K562 (cell line): ENCODE measurements around the gene CTRB1. TPM values are rescaled to one million over a fixed set of nuclear protein-coding genes. Genes with fewer than 3 reads are reported as not detected.

ENCODE experiments used
- ATAC-seq: fragments of 200-7000 bp; cut with Tn5 transposase; 3 replicates; pipeline ENCODE4 v1.9.1; 2020; ENCODE audit warnings: moderate library complexity
- BruUV-seq: library from RNA; stranded (reverse); fragments of 400-500 nt; replicated peaks from 2 replicates; lab custom pipeline; 2021; lab: Mats Ljungman, UMichigan
- CTCF ChIA-PET: fragments of 300-600 bp; formaldehyde crosslinking; extraction: SDS; loops from one replicate; lab custom pipeline; 2021; ENCODE audit warnings: low intra/inter-chr PET ratio; lab: Yijun Ruan, JAX
- POLR2A ChIA-PET: fragments of 300-600, 350-650 bp; sonication (Branson Sonifier 250); formaldehyde crosslinking; extraction: SDS; loops from one replicate; lab custom pipeline; 2021; ENCODE audit warnings: antibody characterized with exemption, inconsistent platforms; lab: Yijun Ruan, JAX
- DNase-seq, 4 experiments: peaks; one replicate each; pipeline versions ENCODE4 v3.0.0 to v3.0.0-alpha.2; 2011 to 2018; ENCODE audit warnings: low spot score in 3 of 4, mixed read lengths in 3 of 4; ENCODE audit errors: extremely low read depth in 1 of 4
- FAIRE-seq: peaks from 2 replicates; lab custom pipeline; 2011; peaks lifted over from hg19 to GRCh38; lab: Jason Lieb, UNC
- H2AFZ ChIP-seq: 2 replicates; pipeline ENCODE4 v1.6.0; 2011; ENCODE audit warnings: low read depth, low read length, control low read depth, inconsistent platforms
- H3K27ac ChIP-seq: fragments of 200-600 bp; 3 replicates; pipeline ENCODE4 v1.8.0; 2011; ENCODE audit warnings: low read depth, mild to moderate bottlenecking, control low read depth, inconsistent platforms, low read length, moderate library complexity, mixed read lengths; ENCODE audit errors: extremely low read depth
- H3K27me3 ChIP-seq, 2 experiments: fragments of 300-600 bp in 1 of 2; 2 replicates in 1 of 2; 3 replicates in 1 of 2; pipeline versions ENCODE4 v1.6.0 to v1.8.0; 2011; ENCODE audit warnings: inconsistent platforms in 2 of 2, low read length in 2 of 2, mild to moderate bottlenecking in 1 of 2, mixed read lengths in 1 of 2, moderate library complexity in 1 of 2; ENCODE audit not compliant: control insufficient read depth in 2 of 2, insufficient read depth in 2 of 2
- H3K36me3 ChIP-seq: fragments of 300-600 bp; 3 replicates; pipeline ENCODE4 v1.8.0; 2011; ENCODE audit warnings: mild to moderate bottlenecking, low read length, inconsistent platforms; ENCODE audit not compliant: control insufficient read depth, insufficient read depth
- H3K4me1 ChIP-seq, 2 experiments: fragments of 200-600 bp in 1 of 2; replicated peaks in 1 of 2; 2 replicates in 1 of 2; 3 replicates in 1 of 2; pipeline versions ENCODE4 v1.5.1 to v1.8.0; 2011; ENCODE audit warnings: inconsistent platforms in 2 of 2, low read length in 2 of 2, mild to moderate bottlenecking in 1 of 2, mixed read lengths in 1 of 2, moderate library complexity in 1 of 2; ENCODE audit not compliant: control insufficient read depth in 2 of 2, insufficient read depth in 2 of 2
- H3K4me2 ChIP-seq: 2 replicates; pipeline ENCODE4 v1.6.1; 2011; ENCODE audit warnings: low read length, control low read depth, inconsistent platforms, mixed read lengths; ENCODE audit not compliant: insufficient read depth
- H3K4me3 ChIP-seq: fragments of 200-600 bp; sonication (generic), shearing (Covaris generic); 2 replicates; pipeline ENCODE4 v1.5.1; 2016; ENCODE audit warnings: control low read depth, inconsistent platforms
- H3K79me2 ChIP-seq: fragments of 200-600 bp; 3 replicates; pipeline ENCODE4 v1.8.0; 2011; ENCODE audit warnings: low read length, inconsistent platforms; ENCODE audit not compliant: control insufficient read depth, insufficient read depth
- H3K9ac ChIP-seq, 2 experiments: 2 replicates each; pipeline versions ENCODE4 v1.6.0 to v1.6.1; 2011; ENCODE audit warnings: low read depth in 2 of 2, low read length in 2 of 2, control low read depth in 1 of 2, inconsistent platforms in 1 of 2, mild to moderate bottlenecking in 1 of 2, mixed read lengths in 1 of 2; ENCODE audit not compliant: insufficient read depth in 1 of 2
- H3K9me1 ChIP-seq: one replicate; pipeline ENCODE4 v1.6.0; 2011; ENCODE audit warnings: inconsistent platforms, mild to moderate bottlenecking, low read length, moderate library complexity; ENCODE audit not compliant: control insufficient read depth, insufficient read depth
- H3K9me3 ChIP-seq: replicated peaks from 2 replicates; pipeline ENCODE4 v1.5.1; 2011; ENCODE audit warnings: low read depth, low read length, inconsistent platforms; ENCODE audit not compliant: control insufficient read depth, insufficient read depth
- H4K20me1 ChIP-seq: replicated peaks from 2 replicates; pipeline ENCODE4 v1.6.1; 2011; ENCODE audit warnings: low read length, inconsistent platforms, mixed read lengths; ENCODE audit not compliant: control insufficient read depth, insufficient read depth
- KDM1A ChIP-seq, 2 experiments: fragments of 450-650 bp; IDR thresholded peaks; 2 replicates each; pipeline ENCODE4 v1.6.1; 2016; ENCODE audit warnings: mild to moderate bottlenecking in 2 of 2
- NR3C1 ChIP-seq: sonication (generic); formaldehyde crosslinking; IDR thresholded peaks from 2 replicates; pipeline ENCODE4 v1.8.1; 2022; ENCODE audit warnings: missing genetic modification reagents
- POLR2AphosphoS2 ChIP-seq: IDR thresholded peaks from 2 replicates; pipeline ENCODE4 v1.6.1; 2012; ENCODE audit warnings: low read length, improper control_type of control experiment
- ZNF830 ChIP-seq: fragments of 250-450 bp; sonication (Bioruptor Pico); IDR thresholded peaks from 2 replicates; pipeline ENCODE4 v1.5.0; 2021; ENCODE audit warnings: mild to moderate bottlenecking
- WGBS: fragments of 100-300 bp; shearing (Covaris generic); methylation state at CpG from one replicate; pipeline ENCODE4 v1.1.6; 2016; ENCODE audit warnings: low coverage, mixed read lengths; ENCODE audit not compliant: insufficient coverage; ENCODE audit errors: missing lambda C conversion rate; 5-methylcytosine and 5-hydroxymethylcytosine counted together
- in situ Hi-C: fragments of 300-500 bp; cut with MboI; formaldehyde crosslinking; loops from 4 replicates; pipeline ENCODE4 v1.15.0; 2018; ENCODE audit warnings: inconsistent platforms, mixed read lengths
- intact Hi-C: fragments of 100-400 bp; cut with micrococcal nuclease; formaldehyde crosslinking; loops from 2 replicates; pipeline ENCODE4 v1.14.2; 2022
- polyA plus RNA-seq, 8 experiments: library from polyadenylated mRNA; depleted of rRNA in 4 of 8; stranded (reverse) in 5 of 8; unstranded in 3 of 8; fragments of >200 nt; fragmentation: Nextera tagmentation in 2 of 8; fragmentation: Illumina TruSeq in 1 of 8; extraction: Ambion mirVana in 2 of 8; extraction: Trizol in 1 of 8; gene quantifications; 2 replicates each; pipeline versions ENCODE4 v1.2.1 to v1.2.3, GENCODE V29; 2011 to 2014; ENCODE audit warnings: inconsistent platforms in 1 of 8, missing spikeins in 1 of 8
- total RNA-seq, 7 experiments: library from RNA; depleted of rRNA in 6 of 7; stranded (reverse); fragments of >200 nt in 6 of 7; fragmentation: Illumina TruSeq in 2 of 7; extraction: Trizol in 2 of 7; gene quantifications; 2 replicates each; pipeline versions ENCODE4 v1.2.1 to v1.2.3, GENCODE V29; 2011 to 2021; ENCODE audit warnings: low replicate concordance in 1 of 7

CTRB1 gene
- total and polyA plus RNA-seq, 9 of the 15 experiments (the other 6 are each of a cell fraction or from before 2014, with no cell fraction given): 2.3 TPM; not detected in 8

GRCh38 chr16:75228143-75228976 lies 9.6 kb downstream of the CTRB1 start:
- POLR2A ChIA-PET: interaction anchor here (1.0 to 1.8 kb wide), 2 partner anchors 16 to 205 kb away, joined by 3 to 5 read pairs; partner anchors contain the start of gene CFDP1
- no peak for TF ChIP-seq ZNF830 (CRISPR knock-in tag)
- no peak for TF ChIP-seq NR3C1 (CRISPR knock-in tag)
- TF ChIP-seq POLR2AphosphoS2: 0 out of 2 replicates have a peak, but pooled peaks have one; percentile 19
- TF ChIP-seq KDM1A (IDR thresholded peaks at IDR 0.05): no peak
- TF ChIP-seq, all 486 proteins: peak for 1
- in situ Hi-C loops: no loop called here
- CTCF ChIA-PET: no interaction called here
- Histone ChIP-seq H3K27ac (no peak overlapping the region), H3K36me3 (peaks cover 14% of the 10 kb centered on the region; the same call in 2 of the 3 replicates), H3K4me1 (peaks cover 0 to 16% of the 10 kb centered on the region in 2 experiments; a peak in 1 of 5 replicates), H3K4me2 (no peak overlapping the region), H3K4me3 (no peak overlapping the region), H2AFZ (no peak overlapping the region), H3K79me2 (no peaks in the 10 kb centered on the region), H4K20me1 (0 out of 2 replicates have a peak, but pooled peaks cover 10% of the 10 kb centered on the region), H3K9me3 (no peaks in the 10 kb centered on the region), H3K9me1 (no peaks in the 10 kb centered on the region), H3K9ac (no peak overlapping the region; a peak in 1 of 4 replicates), H3K27me3 (peaks cover 8 to 13% of the 10 kb centered on the region in 2 experiments; a peak in 3 of 5 replicates)
- DNase-seq (no peak), FAIRE-seq (no peak), ATAC-seq (no peak)
- BruUV-seq: no TSS peak
- intact Hi-C loops: no loop called here
- 64% methylated on average over 15 of the region's 17 CpGs for WGBS
